Renal cortical epithelial cell (primary cell): ENCODE results near the gene GNG5. TPM values are rescaled to one million over a fixed set of nuclear protein-coding genes. Genes with fewer than 3 reads are reported as not detected.
"Not testable (repeated sequence)": the region's sequence is repeated elsewhere in the genome, so short reads cannot be mapped to it uniquely, and the experiment has no call there.

ENCODE experiments used
- DNase-seq: peaks from one replicate; pipeline ENCODE4 v3.0.0-alpha.2; 2011; ENCODE audit warnings: low read depth
- total RNA-seq: library from RNA; depleted of rRNA; stranded (reverse); fragments of >200 nt; gene quantifications from 2 replicates; pipeline ENCODE4 v1.2.3, GENCODE V29; 2014

Gene GNG5
- total RNA-seq, 1 donor from 2014 or later = 27.0 TPM

DNA sequence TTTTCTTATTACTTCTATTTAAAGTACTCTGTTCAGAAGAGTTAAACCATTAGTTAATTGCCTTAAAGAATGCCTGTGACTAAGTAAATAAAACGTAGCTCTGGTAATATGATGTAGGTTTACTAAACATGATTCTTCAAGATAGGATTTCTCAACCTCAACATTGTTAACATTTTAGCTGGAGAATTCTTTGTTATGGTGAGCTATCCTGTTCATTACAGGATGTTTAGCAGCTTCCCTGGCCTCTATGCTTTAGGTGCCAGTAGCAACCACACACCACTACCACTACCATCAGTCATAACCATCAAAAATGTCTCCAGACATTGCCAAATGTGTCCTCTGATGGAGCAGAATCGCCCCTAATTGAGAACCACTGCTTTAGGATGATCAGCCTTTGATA, 16.6 kb downstream of the GNG5 start:
- DNase-seq = no peak

- no peak for DNase-seq
Measured at GRCh38 chr1:84488107-84488506, 18.3 kb downstream of the GNG5 start.

GRCh38 chr1:84481317-84481716, 25.1 kb downstream of the GNG5 start:
- no peak for DNase-seq

DNA sequence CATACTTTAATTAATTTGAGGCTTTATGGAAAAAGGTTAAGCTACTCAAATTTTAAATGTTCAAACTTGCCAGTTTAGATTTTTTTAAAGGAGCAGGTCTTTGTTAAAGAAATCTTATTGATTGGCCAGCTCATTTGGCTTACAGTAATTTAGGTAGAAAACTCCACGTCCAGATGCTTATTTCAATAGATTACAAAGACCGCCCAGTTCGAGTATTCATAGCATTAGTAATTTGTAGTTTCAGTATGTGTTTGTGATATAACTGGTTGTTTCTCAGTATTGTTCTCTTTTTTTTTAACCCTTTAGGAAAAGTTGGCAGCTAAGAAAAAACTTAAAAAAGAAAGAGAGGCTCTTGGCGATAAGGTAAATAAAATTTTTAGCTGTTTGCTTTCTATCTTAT, 25.7 kb downstream of the GNG5 start:
- DNase-seq = no peak

DNA sequence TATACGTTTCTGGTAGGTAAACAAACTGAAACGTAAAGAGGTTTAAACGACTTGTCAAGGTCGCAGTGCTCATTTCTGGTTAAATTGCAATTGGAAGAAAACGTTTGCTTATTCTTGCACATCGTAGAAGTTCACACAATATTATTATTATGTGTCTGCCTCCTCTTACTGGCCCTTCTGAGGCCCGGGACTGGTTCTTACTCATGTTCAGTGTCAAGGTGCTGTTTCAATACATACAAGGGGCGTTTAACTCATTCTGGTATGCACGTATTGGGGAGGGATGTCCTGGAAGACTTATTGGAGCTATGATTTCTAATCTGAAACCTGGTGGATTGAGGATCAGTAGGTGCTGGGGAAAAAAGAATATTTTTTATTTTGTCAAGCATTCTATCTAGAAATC, 26.4 kb downstream of the GNG5 start:
- no peak for DNase-seq

GRCh38 chr1:84478876-84479868, 27.2 kb downstream of the GNG5 start, which contains the start of gene RPF1:
Gene RPF1 (plus strand): TSS chr1:84479266. CDS start chr1:84479282, 16 bp downstream.
- peak; percentile 77 for DNase-seq

DNA sequence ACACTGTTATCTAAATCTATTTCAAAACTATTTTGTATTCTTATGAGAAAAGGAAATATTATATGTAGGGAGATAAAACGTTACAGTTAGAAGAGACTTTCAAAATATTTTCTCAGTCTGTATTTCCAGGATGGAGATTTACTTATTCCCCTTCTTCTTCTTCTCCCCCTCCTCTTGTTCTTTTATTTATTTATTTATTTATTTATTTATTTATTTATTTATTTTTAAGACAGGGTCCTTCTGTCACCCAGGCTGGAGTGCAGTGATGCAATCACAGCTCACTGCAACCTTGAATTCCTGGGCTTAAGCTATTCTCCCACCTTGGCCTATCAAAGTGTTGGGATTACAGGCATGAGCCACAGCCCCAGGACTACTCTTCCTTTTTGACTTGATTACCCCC, 30.2 kb downstream of the GNG5 start:
- no peak for DNase-seq

DNA sequence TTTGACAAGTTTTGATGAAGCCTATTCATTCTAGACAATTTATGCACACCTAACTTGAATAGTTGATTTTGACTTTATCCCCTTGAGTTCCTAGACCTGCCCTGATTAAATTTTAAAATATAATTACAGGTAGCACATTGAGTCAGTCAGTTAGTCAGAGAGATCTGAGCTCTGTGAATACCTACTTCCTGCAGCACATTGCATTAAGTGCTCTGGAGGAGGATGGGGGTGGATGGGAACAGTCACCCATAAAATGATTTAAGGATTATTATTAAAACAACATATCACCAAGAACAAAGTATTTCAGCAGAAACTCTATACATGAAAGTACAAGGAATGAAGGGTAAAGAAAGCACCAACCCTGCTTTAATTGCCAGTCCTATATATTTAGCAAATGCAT, 39.1 kb downstream of the GNG5 start:
- DNase-seq = peak; percentile 13

DNA sequence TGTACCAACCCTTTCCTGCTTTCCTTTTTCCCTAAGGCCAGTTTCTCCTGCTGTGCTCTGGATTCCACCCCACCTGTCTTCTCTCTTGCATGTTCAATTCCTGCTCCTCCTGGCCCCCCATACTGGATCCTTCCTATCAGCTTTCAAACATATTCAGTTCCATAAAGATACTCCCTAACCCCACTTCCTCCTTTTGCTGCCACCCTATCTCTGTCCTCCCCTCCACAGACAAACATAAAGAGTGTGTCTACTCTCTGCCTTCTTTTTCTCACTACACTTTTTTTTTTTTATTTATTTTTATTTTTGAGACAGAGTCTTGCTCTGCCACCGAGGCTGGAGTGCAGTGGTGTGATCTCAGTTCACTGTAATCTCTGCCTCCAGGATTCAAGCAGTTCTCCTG, 44.3 kb downstream of the GNG5 start:
- DNase-seq = no peak

GRCh38 chr1:84452436-84452835, 53.9 kb downstream of the GNG5 start:
- no peak for DNase-seq

DNA sequence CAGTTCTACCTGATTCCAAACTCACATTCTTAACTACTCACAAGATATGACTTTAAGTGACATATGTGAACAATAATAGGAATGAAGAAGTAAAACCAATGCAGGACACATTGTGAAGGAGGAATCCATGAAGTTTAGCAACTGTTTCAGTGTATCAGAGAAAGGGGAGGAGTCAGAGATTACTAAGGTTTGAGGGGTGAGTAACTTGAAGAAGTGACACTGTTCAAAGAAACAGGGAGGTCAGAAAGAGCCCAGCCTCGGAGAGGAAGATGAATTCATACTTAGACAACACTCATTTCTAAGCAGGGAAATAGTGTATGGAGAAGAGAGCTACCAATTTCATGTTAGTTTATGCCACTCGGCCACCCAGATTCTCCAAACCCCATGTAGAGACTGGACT, 55.5 kb downstream of the GNG5 start:
- DNase-seq = no peak

DNA sequence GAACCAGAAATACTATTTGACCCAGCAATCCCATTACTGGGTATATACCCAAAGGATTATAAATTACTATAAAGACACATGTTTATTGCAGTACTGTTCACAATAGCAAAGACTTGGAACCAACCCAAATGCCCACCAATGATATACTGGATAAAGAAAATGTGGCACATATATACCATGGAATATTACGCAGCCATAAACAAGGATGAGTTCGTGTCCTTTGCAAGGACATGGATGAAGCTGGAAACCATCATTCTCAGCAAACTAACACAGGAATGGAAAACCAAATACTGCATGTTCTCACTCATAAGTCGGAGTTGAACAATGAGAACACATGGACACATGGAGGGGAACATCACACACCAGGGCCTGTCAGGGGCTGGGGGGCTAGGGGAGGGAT, 57.7 kb downstream of the GNG5 start:
- not testable (repeated sequence) for DNase-seq

Other genes starting within 250 kb of the GNG5 start
- 0.80 and 1.2 TPM in 2 replicates for gene SAMD13, start 204.9 kb downstream of the GNG5 start, total RNA-seq
- not detected in 2 replicates for gene DNASE2B, start 108.1 kb downstream of the GNG5 start, total RNA-seq
- 42.6 and 55.0 TPM in 2 replicates for gene RPF1, start 27.3 kb downstream of the GNG5 start, total RNA-seq
- 1.3 TPM in 1 of 2 replicates, not detected in the other for gene SPATA1, start 195 bp downstream of the GNG5 start, total RNA-seq
- gene CTBS, start 67.9 kb upstream of the GNG5 start, total RNA-seq = 7.3 and 22.1 TPM in 2 replicates
- 16.1 and 36.8 TPM in 2 replicates for gene SSX2IP, start 183.9 kb upstream of the GNG5 start, total RNA-seq